HG03565 (cell line): ENCODE data around the gene MYLK2.
"Not testable (repeated sequence)": the region's sequence is repeated elsewhere in the genome, so short reads cannot be mapped to it uniquely, and the experiment has no call there.

Source experiments
- ATAC-seq: cut with Tn5 transposase; IDR thresholded peaks from one replicate; pipeline ENCODE4 v1.9.1; 2021; ENCODE audit warnings: mild to moderate bottlenecking, moderate library complexity; ENCODE audit not compliant: unreplicated experiment

MYLK2 gene

DNA sequence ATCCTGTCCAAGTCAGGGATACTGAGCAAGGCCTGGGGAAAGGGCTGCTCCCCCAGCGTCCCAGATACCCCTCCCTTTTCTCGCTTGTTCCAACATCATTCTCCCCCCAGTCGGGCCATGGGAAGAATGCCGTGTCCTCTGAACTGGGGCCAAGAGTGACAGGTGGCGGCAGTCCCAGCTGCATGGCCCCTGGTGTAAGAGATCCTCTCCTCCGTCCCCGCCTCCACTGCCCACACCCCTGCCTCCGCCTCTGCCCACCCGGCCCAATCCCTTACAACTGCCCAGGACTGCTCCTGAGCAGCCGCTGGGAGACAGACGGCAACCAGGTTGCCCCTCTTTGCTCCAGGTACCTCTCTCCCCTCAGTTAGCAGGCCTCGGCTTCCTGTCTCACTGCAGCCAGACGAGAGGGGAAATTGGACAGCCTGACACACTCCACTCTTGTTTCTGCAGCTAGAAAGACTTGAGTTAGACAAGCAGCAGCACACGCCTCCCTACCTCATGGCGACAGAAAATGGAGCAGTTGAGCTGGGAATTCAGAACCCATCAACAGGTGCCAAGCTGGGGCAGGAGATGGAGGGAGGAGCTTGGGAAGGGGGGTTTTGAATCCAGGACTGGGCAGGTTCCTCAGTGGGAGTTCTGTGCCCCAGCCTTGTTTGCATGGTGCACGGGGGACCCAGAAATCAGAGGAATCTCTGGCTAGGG lies at the start of gene MYLK2:
TSS of gene MYLK2 (plus strand) at position 274 of the 702 bp plus-strand sequence. CDS start at position 499, 225 bp downstream.
- ATAC-seq = no peak

DNA sequence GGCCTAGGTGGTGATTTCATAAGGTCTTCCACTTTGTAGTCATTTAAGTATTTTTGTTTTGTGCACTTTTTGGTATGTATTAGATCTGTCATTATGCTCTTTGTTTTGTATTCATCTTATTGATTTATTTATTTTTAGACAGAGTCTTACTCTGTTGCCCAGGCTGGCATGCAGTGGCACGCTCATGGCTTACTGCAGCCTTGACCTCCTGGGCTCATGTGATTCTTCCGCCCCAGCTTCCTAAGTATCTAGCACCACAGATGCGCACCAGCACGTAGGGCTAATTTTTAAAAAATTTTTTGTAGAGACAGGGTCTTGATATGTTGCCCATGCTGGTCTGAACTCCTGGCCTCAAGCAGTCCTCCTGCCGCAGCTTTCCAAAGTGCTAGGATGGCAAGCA lies 49.5 kb upstream of the MYLK2 start:
- no peak for ATAC-seq

DNA sequence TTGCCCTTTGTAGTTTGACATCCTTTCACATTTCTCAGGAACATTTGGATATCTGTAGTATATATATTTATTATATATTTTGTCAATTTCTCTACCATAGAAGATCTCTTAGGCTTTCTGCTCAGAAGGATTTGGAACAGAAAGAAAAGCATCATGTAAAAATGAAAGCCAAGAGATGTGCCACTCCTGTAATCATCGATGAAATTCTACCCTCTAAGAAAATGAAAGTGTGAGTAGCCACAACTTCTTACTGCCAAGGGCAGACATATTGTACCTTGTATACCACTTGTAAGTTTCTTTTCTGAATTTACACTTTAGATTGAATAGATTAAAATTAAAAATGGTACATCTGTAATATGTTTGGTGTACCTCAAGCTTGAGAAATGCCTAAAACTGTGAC lies 48.9 kb upstream of the MYLK2 start:
- no peak for ATAC-seq

DNA sequence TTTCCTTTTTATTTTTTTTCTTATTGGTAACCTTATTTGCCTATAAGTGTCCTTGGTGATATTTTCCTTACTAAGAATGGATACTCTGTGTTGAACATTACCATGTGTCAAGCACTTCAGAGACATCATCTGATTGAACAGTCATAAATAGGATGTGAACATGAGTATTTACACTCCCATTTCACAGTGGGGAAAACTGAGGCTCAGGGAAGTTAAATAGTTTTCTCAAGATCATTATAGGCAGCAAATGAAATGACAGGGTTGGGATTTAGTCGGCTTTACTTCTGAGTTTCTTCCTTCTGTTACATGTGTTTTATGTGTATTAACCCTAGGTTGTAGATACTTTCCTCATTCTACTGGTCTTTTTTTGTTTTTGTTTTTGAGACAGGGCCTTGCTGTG lies 44.7 kb upstream of the MYLK2 start:
- no peak for ATAC-seq

DNA sequence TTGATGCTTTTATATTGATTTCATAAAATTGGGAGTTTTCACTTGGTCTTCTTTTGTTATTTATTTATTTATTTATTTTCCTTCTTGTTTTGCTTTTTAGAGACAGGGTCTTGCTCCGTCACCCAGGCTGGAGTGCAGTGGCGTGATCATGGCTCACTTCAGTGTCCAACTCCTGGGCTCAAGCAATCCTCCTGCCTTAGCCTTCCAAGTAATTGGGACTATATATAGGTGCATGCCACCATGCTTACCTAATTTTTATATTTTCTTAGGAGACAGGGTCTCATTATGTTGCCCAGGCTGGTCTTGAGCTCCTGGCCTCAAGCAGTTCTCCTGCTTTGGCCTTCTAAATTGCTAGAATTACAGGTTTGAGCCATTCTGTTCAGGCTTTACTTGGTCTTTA lies 38.3 kb upstream of the MYLK2 start:
- ATAC-seq = no peak

DNA sequence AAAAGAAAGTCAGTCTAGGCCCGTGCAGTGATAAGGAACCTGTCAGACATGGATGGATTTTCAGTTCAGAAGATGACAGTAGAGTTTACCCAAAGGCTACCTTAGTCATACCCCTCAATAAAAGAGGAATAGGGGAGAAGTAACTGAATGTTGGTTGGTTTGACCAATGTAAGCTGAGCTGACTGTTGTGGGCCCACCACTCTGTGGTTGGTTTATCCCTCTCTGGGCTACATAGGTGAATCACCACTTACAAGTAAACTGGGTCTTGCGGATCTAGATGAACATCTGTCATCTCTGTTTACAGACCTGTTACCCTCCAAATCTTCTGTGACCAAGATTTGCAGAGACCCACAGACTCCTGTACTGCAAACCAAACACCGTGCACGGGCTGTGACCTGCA lies 37.2 kb upstream of the MYLK2 start:
- no peak for ATAC-seq

DNA sequence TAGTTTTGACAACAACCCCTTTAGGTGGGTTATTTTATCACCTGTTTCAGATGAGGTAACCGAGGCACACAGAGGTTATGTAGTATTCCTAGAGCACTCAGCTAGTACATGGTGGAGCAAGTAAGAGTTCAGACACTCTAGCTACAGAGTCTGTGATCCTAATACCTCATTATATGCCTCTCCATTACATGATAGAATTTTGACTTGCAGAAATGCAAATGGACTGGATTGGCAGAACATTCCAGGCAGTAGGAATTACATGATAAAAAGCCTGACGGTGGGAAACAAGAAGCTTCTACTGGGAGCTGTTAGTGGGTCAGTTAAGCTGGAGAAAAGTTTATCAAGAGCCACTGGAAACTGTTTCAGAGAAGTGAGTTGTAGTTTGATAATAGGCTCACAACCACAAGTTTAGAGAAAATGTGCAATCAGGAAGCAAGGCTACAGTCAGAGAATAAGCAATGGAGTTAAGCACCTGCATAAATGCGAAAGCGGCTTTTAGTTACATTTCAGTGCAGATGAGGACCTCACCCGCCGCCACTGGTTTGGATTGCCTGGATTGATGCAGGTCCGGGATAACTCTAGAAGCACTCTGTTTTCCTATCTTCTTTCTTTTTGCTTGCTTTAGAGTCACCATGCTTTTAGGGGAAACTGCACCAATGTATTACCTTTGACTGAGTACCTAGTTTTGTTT lies 34.7 kb upstream of the MYLK2 start:
- no peak for ATAC-seq

DNA sequence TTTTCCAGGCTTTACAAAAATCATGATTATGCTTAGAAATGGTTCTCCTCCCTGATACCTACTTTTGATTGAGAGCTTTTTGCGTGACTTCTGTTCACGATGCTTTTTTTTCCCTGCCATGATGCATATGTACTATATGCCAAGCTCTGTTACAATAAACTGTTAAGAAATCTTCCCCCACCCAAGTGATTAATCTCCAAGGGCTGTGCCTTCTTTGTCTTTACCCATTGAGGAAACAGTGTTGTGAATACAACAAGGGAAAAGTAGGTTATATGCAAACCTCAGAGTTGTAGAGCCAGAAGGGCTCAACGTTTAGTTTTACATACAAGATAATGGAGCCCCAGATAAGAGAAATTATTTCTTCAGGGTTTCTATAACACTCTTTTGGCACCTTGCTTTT lies 34.1 kb upstream of the MYLK2 start:
- ATAC-seq = no peak

DNA sequence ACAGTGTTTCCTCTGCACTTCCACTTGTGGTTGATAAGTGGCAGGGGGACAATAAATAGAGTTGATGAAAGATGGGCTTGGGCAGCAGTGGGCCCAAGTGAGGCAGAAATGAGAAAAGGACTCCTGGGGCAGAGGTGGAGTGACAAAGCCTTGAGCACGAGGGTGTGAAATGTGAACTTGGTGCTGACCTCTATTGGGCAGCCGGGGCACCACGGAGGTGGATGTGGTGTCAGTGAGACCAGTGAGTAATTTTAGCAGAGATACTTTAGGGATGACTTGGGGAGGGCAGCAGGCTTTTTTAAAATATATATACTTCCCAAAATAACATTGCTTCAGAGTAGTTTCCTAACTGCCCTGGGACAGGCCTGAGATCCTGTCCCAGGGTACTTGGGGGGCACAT lies 30.6 kb upstream of the MYLK2 start:
- no peak for ATAC-seq

DNA sequence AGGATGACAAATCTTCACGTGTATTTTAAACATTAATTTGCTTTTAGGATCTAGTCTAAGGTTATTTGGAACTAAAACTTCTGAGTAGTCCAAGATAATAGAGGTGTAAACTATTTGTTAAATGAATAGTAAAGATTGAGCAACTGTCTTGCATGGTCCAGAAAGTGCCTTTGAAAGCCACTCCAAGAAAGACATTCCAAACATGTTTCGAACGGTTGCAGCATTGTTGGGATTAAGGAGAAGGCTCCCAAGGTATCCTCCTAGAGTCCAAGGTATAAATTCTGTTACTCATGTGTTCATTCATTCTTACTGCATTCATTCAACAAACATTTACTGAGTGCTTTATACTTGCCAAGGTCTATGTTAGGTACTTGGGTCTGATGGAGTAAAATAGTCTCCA lies 28.8 kb upstream of the MYLK2 start:
- ATAC-seq = no peak

DNA sequence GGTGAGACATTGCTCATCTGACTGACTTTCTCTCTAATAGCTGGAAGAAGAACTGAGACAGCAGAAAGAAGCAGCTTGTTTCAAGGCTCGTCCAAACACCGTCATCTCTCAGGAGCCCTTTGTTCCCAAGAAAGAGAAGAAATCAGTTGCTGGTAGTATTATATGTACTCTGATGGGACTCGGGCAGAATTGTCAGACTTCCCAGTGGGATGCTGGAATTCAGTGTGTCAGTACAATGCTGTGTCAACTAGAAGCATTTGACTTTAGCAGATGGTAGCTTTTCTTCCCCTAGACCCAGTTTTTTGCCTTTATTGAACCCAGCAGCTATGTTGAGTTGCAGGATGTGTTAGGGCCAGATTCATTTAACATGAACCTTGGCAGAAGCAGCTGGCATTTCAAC lies 21.8 kb upstream of the MYLK2 start:
- no peak for ATAC-seq

DNA sequence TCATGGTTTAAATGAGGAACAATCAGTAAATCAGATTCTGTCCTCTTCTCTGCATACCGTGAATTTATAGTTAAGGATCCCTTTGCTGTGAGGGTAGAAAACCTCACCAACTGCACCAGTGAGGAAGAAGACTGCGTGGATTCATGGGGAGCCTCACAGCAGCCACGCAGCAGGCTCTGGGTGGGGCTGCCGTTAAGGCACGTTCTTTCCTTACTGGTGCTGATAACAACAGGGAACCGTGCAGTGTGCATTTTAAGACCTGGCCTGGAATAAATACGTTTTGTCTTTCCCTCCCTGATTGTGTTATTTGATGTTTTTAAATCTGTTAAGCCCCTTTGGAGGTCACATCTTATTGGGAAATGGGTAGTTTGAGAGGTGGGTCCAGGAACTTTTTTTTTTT lies 17.6 kb upstream of the MYLK2 start:
- no peak for ATAC-seq

DNA sequence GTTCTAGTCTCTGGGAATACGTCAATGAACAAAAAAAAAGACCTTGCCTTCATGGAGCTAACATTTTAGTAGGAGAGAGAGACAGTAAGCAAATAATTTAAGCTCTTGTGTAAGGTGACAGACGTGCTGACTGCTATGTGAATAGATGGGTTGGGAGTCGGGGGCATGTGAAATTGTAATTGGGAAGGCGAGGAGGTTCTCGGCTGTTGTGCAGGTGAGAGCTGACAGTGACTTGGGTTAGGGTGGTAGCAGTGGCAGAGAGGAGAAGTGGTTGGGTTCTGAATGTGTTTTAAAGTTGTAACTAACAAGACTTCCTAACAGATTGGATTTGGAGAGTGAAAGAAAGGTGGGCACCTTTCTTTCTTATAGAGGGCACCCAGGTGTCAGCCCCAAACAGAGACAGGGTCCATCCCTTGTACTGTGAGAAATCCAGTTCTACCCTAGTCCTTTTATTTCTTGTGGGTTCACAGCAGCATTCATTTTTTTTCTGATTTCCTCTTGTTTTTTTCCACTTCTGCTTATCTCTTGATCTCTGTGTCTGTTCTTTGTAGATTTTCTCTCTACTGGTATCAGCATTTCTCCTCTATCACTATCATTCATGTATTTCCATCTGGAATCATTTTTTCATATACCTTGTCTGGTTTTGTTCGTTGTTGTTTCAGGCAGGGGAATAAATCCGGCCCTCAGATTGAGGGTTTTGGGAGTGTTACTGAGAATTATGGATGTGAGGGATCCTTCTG lies 15.4 kb upstream of the MYLK2 start:
- ATAC-seq = no peak

DNA sequence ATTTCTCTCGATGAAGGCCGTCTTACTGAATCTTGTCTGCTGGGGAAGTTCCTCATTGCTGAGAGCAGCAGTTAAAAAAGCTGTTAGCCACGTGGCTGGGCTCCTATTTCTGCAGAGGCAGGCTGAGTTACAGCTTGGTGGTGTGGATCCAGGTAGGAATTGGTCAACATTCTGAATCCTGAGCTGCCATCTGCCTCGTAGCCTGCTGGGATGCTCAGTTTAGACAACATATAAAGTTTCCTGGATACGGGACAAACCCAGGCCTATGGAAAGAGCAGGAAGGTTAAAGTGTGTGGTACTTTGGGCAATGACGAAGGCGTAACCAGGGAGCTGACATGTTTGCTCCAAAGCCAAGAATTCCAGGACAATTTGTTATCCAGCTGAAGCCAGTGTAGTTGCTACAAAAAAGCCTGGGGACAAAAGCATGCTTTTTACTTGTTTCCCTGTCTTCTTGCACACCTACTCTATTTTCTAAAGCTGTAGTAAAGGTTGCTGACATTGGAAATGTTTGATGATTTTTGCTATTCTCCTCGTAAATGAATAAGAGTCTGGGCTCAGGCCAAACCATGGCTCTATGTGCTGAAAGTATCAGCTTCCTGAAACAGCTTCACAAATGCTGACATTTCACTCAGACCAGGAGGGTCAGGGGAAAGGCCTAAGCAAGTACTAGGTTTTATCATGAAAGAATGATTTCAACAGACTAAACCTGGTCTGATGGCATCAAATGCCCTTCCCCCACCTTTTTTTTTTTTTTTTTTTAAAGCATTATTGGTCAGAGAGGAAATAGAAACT lies 12.4 kb upstream of the MYLK2 start:
- ATAC-seq = no peak

DNA sequence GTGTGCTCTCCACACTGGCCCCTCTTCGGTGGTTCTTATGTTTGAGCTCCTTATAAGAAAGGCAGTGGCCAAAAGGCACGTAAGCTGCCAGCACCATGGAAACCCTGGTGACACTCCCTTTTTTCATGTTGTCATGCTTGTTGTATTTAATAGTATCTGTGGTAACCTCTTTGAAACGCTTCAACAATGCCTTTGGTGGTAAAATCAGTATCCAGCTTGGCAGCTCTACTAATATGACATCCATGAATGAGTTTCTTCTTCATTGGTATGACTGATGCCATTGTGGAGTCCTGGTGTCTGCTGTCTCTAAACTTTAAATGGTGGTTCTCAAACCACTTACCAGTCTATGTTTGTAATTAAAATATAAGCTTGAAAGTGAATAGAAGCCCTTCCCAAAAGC lies 10.7 kb upstream of the MYLK2 start:
- no peak for ATAC-seq

DNA sequence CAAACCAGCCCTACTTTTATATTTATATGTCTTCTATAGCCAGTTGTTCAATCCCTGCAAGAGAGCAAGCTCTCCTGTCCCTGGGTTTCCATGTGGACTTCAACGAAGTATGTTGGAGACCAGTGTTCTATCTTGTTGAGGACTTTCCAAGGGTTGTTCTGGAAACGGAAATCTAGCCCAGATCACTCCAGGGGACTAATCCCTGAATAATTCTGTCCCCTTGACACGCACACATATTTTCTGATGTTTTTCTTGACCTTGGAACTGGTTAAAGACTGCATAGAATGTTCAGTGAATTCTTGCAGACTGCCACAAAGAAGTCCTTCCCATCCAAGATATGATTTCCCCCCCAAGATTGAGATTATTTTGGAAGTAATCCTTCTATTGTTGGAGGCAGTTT lies 9.5 kb upstream of the MYLK2 start:
- no peak for ATAC-seq

DNA sequence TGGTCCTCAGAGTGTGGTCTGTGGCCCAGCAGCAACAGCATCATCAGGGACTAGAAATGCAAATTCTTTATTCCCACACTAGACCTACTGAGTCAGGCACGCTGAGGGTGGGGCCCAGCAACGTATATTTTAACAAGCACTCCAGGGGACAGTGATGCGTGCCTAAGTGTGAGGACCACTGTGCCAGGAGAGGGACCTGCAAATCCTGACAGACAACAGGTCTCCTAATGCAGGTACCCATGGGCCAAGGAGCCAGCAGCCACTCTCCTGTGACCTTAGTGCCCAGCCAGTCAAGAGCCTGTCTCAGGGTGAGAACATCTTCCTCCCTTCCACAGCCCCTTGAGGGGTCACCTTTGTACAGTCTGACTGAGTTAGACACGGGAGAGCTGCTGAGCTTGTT lies 8.0 kb upstream of the MYLK2 start:
- ATAC-seq = no peak

DNA sequence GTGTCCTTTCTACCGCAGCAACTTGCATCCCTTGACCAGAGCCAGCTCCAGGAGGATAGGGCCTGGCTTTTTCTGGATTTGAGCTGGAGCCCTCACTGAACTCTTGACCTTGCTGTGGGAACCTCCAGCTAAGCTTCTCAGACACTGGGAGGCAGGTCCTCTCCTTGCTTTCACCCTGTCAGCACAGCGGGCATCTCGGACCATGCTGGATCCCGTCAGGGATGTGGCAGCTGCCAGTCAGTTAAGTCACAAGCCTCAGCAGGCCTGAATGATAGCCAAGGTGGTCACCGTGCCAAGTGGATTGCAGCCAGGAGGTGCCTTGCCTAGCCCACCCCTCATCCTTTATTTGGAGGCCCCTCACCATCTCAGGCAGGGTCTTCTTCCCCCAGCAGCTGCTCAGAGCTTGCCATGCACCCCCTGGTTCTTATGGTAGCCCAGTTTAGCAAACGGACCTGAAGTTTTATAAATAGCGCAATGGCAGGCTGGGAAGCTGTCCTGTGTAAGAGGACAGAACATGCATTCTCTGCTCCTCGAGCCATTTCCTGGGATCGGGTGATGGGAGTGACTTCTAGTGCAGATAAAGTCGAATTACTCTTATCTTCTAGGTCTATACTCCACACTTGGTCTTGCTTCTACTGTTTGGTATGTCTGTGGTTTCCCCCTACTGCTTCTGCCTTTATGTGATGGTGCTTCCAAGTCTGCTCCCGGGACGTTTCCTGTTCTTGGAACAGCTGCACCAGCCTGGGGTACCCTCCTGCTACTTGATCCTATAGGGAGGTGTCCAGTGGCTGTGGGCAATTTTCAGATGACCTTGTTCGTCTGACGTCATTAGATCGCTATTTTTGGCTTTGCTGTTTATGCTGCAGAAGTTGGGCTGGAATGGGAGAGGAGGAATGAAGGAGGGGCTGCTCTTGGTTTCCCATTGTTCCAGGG lies 7.1 kb upstream of the MYLK2 start:
- no peak for ATAC-seq

DNA sequence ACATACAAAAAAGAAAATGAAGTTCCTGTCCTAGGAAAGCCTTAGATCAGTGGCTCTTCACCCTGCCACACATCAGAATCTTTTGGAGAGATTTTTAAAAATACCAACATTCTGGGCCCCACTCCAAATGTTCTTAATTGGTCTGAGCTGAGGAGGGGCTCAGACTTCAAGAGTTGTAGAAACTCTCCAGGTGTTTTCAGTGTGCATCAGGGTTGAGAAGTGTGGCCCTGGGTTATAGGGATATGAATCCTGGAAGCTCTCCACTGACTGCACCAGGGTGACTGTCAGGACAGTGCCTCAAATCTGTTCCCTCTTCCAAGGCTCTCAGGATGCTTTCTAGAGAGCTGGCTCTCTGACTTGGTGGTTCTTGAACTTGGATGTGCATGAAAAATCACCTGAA lies 5.5 kb upstream of the MYLK2 start:
- ATAC-seq = no peak

DNA sequence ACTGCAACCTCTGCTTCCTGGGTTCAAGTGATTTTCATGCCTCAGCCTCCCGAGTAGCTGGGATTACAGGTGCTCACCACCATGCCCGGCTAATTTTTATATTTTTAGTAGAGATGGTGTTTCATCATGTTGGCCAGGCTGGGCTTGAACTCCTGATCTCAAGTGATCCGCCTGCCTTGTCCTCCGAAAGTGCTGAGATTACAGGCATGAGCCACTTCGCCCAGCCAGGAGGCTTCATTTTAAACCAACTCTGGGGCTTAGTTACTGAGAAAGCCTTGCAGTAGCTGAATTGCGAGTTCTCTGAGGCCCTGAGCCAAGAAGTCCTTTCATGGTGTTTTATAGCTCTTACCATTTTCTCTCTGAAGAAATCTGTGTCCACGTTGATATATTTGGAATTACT lies 5.0 kb upstream of the MYLK2 start:
- ATAC-seq = not testable (repeated sequence)
